Suppressor macrophage (primary cell): ENCODE data around the gene NTN4.
"Not testable (repeated sequence)": the region's sequence is repeated elsewhere in the genome, so short reads cannot be mapped to it uniquely, and the experiment has no call there.

Experiments
- DNase-seq, 4 experiments: peaks; one replicate each; pipeline ENCODE4 v3.0.0-alpha.2; 2020 to 2022

Gene NTN4

DNA sequence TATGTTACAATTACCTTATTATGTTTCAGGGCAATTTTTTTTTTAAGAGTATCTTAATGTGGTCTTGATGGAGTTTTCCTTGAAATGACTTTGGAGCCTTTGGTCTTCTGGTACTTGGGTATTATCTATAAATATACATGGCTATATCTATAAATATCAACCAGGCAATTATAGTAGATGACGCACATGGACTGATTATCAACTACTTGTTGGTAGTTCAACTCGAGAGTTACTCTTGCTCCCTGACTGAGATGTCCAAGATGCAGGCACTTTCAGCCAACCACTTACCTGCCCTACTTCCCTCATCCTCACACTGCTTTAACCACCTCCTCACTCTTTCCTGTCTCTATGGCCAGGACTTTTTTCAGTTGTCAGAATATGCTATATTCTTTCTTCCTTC, 85.4 kb downstream of the NTN4 start:
- DNase-seq, result no peak

DNA sequence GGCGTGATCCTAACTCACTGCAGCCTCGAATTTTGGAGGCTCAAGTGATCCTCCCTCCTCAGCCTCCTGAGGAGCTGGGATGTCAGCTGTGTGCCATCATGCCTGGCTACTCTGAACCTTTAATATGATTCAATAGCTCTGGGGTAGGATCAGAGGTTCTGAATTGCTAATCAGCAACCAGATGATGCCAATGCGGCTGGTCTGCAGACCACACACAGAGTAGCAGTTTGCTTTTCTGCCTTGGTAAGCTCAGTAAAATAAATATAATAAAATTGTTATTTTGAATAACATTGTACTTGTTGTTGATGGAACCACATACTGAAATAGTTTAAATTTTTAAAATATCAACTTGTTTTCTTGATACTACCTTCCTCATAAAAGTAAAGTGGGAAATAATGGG, 86.6 kb downstream of the NTN4 start:
- no peak for DNase-seq

DNA sequence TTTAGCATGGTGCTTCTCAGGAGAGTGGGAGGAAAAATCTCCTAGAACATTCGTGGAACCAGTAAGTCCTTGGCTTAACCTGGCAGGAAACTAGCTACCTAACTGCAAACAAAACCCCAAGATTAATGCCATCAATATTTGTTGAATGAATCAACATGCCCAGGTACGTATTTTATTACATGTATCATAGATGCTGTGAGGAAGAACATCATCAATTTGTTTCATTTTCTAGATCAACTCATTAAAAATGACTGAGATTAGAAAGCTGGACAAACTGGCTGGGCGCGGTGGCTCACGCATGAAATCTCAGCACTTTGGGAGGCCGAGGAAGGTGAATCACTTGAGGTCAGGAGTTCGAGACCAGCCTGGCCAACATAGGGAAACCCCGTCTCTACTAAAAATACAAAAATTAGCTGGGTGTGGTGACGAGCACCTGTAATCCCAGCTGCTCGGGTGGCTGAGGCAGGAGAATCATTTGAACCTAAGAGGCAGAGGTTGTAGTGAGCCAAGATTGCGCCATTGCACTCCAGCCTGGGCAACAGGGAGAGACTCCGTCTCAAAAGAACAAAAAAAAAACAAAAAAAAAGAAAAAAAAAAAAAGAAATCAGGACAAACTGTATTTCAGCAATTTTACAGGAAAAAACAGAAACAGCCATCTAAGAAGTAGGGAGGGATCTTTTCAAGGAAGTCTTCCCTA, 88.7 kb downstream of the NTN4 start:
- no peak for DNase-seq

- DNase-seq, result no peak
These were observed 89.3 kb downstream of the NTN4 start for GRCh38 chr12:95701275-95701674.

- DNase-seq, result no peak
These were observed 90.2 kb downstream of the NTN4 start for GRCh38 chr12:95700316-95700785.

DNA sequence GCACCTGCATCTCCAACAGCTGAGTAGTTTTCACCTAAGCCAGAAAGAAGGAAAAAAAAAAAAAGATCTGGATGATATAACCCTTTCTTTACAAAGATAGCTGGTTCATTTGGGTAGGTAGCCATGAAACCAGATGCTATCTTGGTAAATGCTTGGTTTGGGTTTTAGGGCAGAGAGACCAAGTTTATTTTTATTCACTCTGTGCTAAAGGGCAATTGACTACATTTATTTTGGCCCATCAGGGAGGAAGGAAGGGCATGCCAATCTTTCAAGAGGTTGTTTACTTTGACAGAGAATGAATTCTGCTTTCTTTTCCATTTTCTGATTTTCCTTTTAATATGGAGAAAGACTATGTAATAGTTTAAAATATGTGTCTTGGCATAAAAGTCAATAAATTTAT, 91.0 kb downstream of the NTN4 start:
- DNase-seq, result no peak

DNA sequence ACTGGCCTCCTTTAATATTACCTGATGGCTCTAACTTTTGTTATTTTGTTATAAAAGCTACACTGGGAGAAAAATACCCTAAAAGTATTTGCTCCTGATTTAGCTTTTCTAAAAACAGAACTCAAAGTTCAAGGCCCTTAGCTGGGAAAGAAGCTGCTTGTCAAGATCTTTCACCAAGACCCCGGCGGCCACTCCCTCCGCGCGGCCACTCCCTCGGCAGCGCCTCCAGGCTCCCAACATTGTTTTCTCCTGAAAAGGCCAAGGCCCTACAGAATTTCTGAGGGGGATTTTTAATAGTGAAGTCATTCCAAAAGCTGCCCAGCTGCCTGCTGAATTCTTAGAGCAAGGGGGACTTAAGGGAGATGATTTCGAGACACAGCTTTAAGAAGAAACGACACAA, 96.4 kb downstream of the NTN4 start:
- no peak for DNase-seq

DNA sequence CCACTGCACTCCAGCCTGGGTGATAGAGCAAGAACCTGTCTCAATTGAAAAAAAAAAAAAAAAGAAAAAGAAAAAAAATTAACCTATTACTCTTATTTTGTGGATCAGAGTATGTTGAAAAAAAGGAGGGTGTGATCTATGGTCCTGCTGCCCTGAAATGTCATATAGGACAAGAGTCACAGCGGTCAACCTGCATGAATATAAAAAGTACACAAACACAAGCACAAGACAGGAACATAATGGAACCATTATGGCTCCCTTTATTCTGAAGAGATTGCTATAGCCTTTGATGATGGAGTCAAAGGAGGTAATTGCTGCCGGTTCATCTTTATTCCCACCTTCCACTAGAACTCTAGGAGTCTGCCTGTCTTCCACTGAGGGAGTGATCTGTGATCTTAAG, 96.9 kb downstream of the NTN4 start:
- no peak for DNase-seq

- no peak for DNase-seq
These were observed 99.5 kb downstream of the NTN4 start for GRCh38 chr12:95690861-95691635.

DNA sequence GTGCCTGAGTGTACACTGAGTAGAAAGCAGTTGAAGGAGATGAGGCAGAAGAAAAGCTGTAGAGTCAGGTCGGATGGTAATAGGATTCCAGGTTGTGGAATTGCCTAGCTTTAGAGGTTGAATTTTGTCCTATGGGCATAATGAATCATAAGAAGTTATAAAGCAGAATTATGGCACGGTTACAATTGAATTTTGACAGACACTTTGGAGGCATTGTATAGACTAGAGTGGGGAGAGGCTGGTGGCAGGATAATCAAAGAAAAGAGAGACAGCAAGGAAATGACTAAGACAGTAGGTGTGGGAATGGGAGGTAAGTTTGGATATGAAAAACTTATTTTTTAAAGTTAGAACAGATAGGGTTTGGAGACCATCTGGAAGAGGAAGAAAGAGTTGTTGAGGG, 102.6 kb downstream of the NTN4 start:
- DNase-seq, result no peak

- DNase-seq, result no peak
These were observed 107.1 kb downstream of the NTN4 start for GRCh38 chr12:95683418-95683817.

DNA sequence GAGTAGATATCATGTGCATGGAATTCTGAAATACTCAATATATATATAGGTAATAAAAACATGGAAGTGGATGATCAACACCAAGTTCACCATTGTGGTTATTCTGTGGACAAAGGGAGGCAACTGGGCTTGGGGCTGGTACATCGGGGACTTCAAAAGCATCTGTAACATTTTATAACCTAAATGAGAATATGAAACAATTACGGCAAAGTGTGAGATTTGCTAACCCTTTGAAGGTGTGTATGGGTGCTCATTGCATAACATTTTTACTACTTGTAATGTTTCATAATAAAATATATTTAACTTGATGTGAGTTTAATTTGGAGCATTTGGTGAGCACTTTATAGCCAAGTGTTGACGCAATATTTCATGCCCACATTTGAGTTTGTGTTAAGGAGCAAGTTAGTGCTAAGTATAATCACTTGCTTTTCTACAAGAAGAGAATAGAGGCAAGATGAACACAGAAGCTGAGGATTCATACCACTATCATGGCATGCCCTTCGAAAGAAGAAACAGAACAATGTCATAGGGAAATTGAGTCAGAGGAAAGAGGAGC, 109.3 kb downstream of the NTN4 start:
- no peak for DNase-seq

DNA sequence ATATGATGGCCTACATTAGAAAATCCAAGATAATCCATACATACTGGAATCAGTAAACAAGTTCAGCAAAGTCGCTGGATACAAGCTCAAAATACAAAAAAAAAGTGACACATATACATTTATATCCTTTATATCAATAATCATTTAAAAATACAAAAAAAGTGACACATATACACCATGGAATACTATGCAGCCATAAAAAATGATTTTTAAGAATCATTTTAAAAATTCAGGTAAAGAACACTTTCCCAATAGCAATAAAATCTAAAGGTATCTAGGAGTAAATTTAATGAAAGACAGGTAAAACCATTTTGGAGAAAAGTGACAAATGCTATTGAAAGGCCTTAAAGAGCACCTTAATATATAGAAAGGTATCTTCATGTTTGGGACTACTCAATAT, 111.9 kb downstream of the NTN4 start:
- no peak for DNase-seq

- DNase-seq, result not testable (repeated sequence)
These were observed 112.8 kb downstream of the NTN4 start for GRCh38 chr12:95677782-95678181.

DNA sequence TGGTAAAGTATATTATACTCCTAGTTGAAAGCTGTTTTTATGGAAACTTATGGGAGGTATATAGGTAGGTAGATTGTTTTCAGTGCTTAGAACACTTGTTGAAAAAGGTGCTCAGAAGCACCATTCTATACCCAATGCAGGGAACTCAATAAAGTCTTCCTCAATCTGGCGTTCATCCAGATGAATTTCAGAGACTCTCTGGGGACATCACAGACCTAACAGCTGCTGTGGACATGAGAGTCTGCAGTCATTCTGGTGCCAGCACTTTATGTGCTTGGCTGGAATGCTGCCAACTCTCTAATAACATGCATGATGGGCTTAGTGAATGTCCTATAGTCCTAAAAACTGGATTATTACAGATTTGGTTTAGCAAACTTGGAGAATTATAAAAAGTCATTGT, 115.9 kb downstream of the NTN4 start:
- DNase-seq, result no peak

GRCh38 chr12:95674163-95674562, 116.4 kb downstream of the NTN4 start:
- no peak for DNase-seq

- DNase-seq, result no peak
These were observed 117.0 kb downstream of the NTN4 start for GRCh38 chr12:95673576-95673975.

GRCh38 chr12:95672166-95672565, 118.4 kb downstream of the NTN4 start:
- no peak for DNase-seq

DNA sequence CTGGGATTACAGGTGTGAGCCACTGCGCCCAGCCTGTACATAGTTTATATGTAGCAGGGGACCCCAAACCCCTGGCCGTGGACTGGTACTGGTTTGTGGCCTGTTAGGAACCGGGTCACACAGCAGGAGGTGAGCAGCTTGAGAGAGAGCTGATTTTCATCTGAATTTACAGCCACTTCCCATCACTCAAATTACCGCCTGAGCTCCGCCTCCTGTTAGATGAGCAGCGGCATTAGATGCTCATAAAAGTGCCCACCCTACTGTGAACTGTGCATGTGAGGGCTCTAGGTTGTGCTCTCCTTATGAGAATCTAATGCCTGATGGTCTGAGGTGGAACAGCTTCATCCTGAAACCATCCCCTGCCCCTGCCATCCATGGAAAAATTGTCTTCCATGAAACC, 119.3 kb downstream of the NTN4 start:
- no peak for DNase-seq

DNA sequence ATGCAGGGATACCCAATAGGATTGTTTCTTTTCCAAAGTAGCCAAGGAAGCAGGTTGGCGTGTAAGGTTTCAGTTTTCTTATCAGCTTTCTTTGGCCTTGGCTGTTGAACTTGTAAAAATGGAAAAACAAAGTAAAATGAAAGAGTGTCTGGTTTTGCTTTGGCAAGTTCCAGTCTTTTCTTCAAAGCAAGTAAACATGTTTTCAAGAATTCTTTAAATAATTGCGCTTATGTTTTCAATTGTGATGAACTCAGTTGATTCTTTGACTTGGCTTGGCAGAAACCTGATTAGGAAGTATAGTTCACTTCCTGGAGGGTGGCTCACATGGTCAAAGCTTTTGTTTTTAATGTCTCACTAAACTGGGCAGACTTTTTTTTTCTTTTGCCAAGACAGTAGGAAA, 127.0 kb downstream of the NTN4 start:
- DNase-seq, result no peak

- no peak for DNase-seq
These were observed 129.2 kb downstream of the NTN4 start for GRCh38 chr12:95661360-95661759.

GRCh38 chr12:95658386-95658785, 132.2 kb downstream of the NTN4 start:
- DNase-seq, result no peak

GRCh38 chr12:95654665-95655064, 135.9 kb downstream of the NTN4 start:
- DNase-seq, result not testable (repeated sequence)
